Body of pancreas (tissue), 4 donors: Measurements from ENCODE around the gene GTF3C5. TPM values are rescaled to one million over a fixed set of nuclear protein-coding genes. Genes with fewer than 3 reads are reported as not detected.
"Not testable (repeated sequence)": the region's sequence is repeated elsewhere in the genome, so short reads cannot be mapped to it uniquely, and the experiment has no call there.

Experiments used
- ATAC-seq: fragments of 150-250 bp; one replicate; pipeline ENCODE4 v1.9.1; 2016
- DNase-seq, 4 donors: peaks; one replicate each; pipeline ENCODE4 v3.0.0-alpha.2; 2019
- H3K27ac ChIP-seq, 4 donors: fragments of 200-600 bp; sonication (generic); 1 replicate in 3 of 4; 2 replicates in 1 of 4; pipeline versions ENCODE4 v1.5.1 to v1.6.1; 2016 to 2019; ENCODE audit warnings: mild to moderate bottlenecking in 1 of 4, mixed read lengths in 1 of 4, moderate library complexity in 1 of 4
- H3K27me3 ChIP-seq, 2 donors: fragments of 200-600 bp; sonication (generic); one replicate each; pipeline ENCODE4 v1.6.0; 2016; ENCODE audit warnings: mild to moderate bottlenecking in 1 of 2
- H3K36me3 ChIP-seq, 2 donors: fragments of 200-600 bp; sonication (generic); replicated peaks in 1 of 2; 2 replicates each; pipeline ENCODE4 v1.5.1; 2016; ENCODE audit warnings: low read depth in 2 of 2; ENCODE audit not compliant: insufficient read depth in 1 of 2
- H3K4me1 ChIP-seq: fragments of 200-600 bp; sonication (generic); one replicate; pipeline ENCODE4 v1.6.0; 2016
- H3K4me3 ChIP-seq, 2 donors: fragments of 200-600 bp; sonication (generic); 1 replicate in 1 of 2; 2 replicates in 1 of 2; pipeline ENCODE4 v1.5.1; 2016 to 2019
- H3K9me3 ChIP-seq, 3 donors: fragments of 200-600 bp; sonication (generic); 1 replicate in 2 of 3; 2 replicates in 1 of 3; pipeline ENCODE4 v1.5.1; 2016
- POLR2A ChIP-seq, 3 donors: fragments of 450-650 bp; IDR thresholded peaks; one replicate each; pipeline ENCODE4 v1.6.1; 2016; ENCODE audit warnings: antibody characterized with exemption in 3 of 3, mild to moderate bottlenecking in 2 of 3
- whole genome bisulfite sequencing, 2 donors: methylation state at CpG; one replicate each; pipeline ENCODE4 v1.1.5; 2017; 5-methylcytosine and 5-hydroxymethylcytosine counted together
- intact Hi-C: fragments of 100-400 bp; cut with DNase I; formaldehyde crosslinking; loops from one replicate; pipeline ENCODE4 v1.15.1; 2023
- total RNA-seq, 2 donors: library from RNA; depleted of rRNA; stranded (reverse); fragments of >200 nt; gene quantifications; one replicate each; pipeline ENCODE4 v1.1.0, GENCODE V29; 2016
- TF ChIP-seq, protein P1 (sequence below), 7 experiments: fragments of 450-650 bp in 4 of 7; fragments of 200-600 bp in 3 of 7; sonication (generic) in 3 of 7; IDR thresholded peaks; one replicate each; pipeline ENCODE4 v1.5.1; 2016 to 2019; ENCODE audit warnings: antibody characterized with exemption in 7 of 7

The GTF3C5 gene
- total RNA-seq, 2 donors from 2014 or later, result 43.1 to 57.7 TPM

DNA sequence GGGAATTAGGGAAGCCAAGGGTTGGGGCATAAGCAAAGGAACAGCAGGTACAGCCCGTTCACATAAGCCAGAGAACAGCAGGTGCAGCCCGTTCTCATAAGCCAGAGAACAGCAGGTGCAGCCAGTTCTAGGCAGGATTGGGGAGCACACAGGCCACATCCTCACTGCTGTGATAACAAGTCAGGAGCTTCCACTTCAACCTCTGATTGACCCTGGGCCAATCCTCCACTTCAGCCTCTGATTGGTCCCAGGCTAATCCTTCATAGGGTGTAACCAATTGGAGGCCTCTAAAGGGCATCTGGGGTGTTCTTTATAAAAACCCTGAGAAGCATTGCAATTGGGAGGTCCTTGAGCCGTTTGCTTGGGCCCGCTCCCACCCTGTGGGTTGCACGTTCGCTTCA, 58.5 kb downstream of the GTF3C5 start:
- intact Hi-C loops, result no loop called here
- Histone ChIP-seq H3K4me1 (peaks cover 22% of the 10 kb centered on the region), H3K9me3 (no peaks in the 10 kb centered on the region), H3K36me3 (no peaks in the 10 kb centered on the region), H3K4me3 (no peak overlapping the region), H3K27ac (peak overlapping the region in 3 of 4 donors; percentile 22 to 66 (median 53)), H3K27me3 (no peaks in the 10 kb centered on the region)
- WGBS, 2 donors, result 50 to 53% methylated on average over 6 of the region's 6 CpGs
- TF ChIP-seq, protein P1, sequence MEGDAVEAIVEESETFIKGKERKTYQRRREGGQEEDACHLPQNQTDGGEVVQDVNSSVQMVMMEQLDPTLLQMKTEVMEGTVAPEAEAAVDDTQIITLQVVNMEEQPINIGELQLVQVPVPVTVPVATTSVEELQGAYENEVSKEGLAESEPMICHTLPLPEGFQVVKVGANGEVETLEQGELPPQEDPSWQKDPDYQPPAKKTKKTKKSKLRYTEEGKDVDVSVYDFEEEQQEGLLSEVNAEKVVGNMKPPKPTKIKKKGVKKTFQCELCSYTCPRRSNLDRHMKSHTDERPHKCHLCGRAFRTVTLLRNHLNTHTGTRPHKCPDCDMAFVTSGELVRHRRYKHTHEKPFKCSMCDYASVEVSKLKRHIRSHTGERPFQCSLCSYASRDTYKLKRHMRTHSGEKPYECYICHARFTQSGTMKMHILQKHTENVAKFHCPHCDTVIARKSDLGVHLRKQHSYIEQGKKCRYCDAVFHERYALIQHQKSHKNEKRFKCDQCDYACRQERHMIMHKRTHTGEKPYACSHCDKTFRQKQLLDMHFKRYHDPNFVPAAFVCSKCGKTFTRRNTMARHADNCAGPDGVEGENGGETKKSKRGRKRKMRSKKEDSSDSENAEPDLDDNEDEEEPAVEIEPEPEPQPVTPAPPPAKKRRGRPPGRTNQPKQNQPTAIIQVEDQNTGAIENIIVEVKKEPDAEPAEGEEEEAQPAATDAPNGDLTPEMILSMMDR (IDR thresholded peaks at IDR 0.05), result no peak
- peak; percentile 36 to 50 (median 43) for TF ChIP-seq POLR2A (IDR thresholded peaks at IDR 0.05)
- peak; percentile 69 to 84 (median 82) for DNase-seq
- peak; percentile 45 for ATAC-seq

DNA sequence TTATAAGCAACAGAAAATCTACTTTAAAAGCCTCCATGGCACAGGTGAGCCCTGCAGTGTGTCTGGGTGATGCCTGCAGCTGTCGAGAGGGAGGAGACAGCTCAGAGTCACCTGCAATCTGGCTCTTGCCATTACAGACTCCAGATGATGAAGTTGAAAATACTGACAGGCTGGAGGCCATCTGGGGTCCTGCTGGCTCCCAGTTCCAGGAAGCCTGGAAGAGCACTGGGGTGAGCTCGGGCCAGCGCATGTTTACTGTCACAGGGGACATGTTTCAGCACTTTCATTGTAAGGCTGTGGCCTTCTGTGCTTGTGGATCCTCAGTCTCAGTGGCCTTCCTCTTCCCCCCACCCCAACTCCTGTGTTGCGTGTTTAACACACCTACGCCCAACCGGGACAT, 59.4 kb downstream of the GTF3C5 start:
- ATAC-seq, result no peak
- Histone ChIP-seq H3K27me3 (no peaks in the 10 kb centered on the region), H3K9me3 (no peaks in the 10 kb centered on the region), H3K4me3 (no peak overlapping the region), H3K4me1 (peaks cover 22% of the 10 kb centered on the region), H3K27ac (peak overlapping the region in 3 of 4 donors; percentile 52 to 66 (median 53)), H3K36me3 (no peaks in the 10 kb centered on the region)
- peak in 2 of 4 donors; percentile 36 to 46 for DNase-seq
- intact Hi-C loops, result no loop called here
- 34 to 61% methylated on average over 3 to 6 of the region's 6 CpGs for WGBS, 2 donors
- TF ChIP-seq, protein P1 (IDR thresholded peaks at IDR 0.05), result no peak
- TF ChIP-seq POLR2A (IDR thresholded peaks at IDR 0.05), result no peak

DNA sequence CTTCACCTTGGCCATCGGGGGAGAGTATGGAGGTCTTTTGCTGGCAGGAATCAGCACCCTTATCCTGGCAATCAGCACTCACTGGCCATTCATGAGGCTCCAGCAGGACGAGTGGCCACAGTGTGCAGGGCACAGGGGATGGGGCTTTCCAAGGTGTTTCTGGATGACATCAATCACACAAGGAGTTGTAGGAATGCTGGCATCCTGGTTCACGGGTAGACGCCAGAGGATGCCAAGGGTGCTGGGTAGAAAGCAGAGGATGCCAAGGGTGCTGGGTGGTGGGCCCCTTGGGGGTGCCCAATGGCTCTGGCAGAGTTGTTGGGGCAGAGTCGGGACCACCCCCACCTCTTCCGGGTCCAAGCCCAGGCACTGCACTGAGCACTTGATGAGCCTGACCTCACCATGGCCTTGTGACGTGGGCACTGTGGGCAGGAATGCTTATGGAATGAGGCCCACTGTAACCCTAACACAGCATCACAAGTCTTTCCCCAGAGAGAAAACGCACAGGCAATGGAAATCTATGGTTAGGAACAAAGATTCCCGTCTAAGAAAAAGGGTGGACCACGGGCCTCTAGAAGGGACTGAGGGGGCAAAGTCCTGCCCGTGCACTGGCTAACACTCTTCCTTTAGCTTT, 60.1 kb downstream of the GTF3C5 start:
- intact Hi-C loops, result no loop called here
- TF ChIP-seq, protein P1 (IDR thresholded peaks at IDR 0.05), result no peak
- TF ChIP-seq POLR2A (IDR thresholded peaks at IDR 0.05), result peak in 2 of 3 donors; percentile 12 to 31
- WGBS, 2 donors, result 52 to 64% methylated on average over 4 to 11 of the region's 11 CpGs
- H3K27ac ChIP-seq, result peak overlapping the region in 3 of 4 donors; percentile 27 to 66 (median 52)
- ATAC-seq, result no peak
- peaks cover 22% of the 10 kb centered on the region for H3K4me1 ChIP-seq
- H3K27me3 ChIP-seq, result no peaks in the 10 kb centered on the region
- no peak overlapping the region for H3K4me3 ChIP-seq
- DNase-seq, result peak in 2 of 4 donors; percentile 13 to 39
- no peaks in the 10 kb centered on the region for H3K36me3 ChIP-seq
- H3K9me3 ChIP-seq, result no peaks in the 10 kb centered on the region

DNA sequence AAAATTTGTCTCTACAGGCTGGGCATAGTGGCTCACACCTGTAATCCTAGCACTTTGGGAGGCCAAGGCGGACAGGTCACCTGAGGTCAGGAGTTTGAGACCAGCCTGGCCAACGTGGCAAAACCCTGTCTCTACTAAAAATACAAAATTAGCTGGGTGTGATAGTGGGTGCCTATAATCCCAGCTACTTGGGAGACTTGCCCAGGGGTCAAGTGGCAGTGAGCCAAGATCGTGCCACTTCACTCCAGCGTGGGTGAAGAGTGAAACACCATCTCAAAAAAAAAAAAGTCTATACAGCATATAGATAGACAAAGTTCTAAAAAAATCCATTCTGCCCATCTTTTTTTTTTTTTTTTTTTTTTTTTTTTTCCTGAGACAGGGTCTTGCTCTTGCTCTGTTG, 63.6 kb downstream of the GTF3C5 start:
- Histone ChIP-seq H3K36me3 (peaks cover 9 to 15% of the 10 kb centered on the region in 2 donors), H3K4me1 (peaks cover 17% of the 10 kb centered on the region)
- ATAC-seq, H3K4me3 ChIP-seq, intact Hi-C loops, H3K9me3 ChIP-seq, H3K27ac ChIP-seq, H3K27me3 ChIP-seq: not testable (repeated sequence)
- WGBS, 2 donors, result 77 to 82% methylated on average over 4 of the region's 4 CpGs
- DNase-seq, result peak in 2 of 4 donors; percentile 5 to 14

DNA sequence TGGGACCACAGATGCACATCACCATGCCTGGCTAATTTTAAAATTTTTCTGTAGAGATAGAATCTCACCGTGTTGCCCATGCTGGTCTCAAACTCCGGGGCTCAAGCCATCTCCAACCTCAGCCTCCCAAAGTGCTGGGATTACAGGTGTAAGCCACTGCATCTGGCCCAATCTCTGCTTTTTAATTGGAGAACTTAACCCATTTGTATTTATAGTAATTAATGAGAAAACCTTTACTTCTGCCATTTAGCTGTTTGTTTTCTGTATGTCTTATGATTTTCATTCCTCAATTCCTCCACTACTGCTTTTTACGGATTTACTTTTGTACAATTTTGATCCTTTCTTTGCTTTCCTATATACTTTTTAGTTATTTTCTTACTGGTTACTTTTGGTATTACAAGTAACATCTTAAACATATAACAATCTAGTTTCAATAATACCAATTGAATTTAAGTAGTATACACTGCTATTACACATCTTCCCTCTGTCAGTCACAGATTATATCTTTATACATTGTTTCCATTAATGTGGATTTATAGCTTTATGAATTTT, 64.1 kb downstream of the GTF3C5 start:
- Histone ChIP-seq H3K27me3 (no peaks in the 10 kb centered on the region), H3K4me1 (peaks cover 12% of the 10 kb centered on the region), H3K9me3 (no peaks in the 10 kb centered on the region), H3K4me3 (no peak overlapping the region), H3K36me3 (peaks cover 9 to 18% of the 10 kb centered on the region in 2 donors), H3K27ac (no peak overlapping the region)
- DNase-seq, result peak in 1 of 4 donors; percentile 4
- intact Hi-C loops, result no loop called here
- TF ChIP-seq, protein P1 (IDR thresholded peaks at IDR 0.05), result peak in 1 of 7 experiments; percentile 18
- no peak for TF ChIP-seq POLR2A (IDR thresholded peaks at IDR 0.05)
- ATAC-seq, result no peak
- WGBS, 2 donors, result 97 to 99% methylated on average over 3 of the region's 3 CpGs
